HG02884 (cell line): ENCODE measurements around the gene EXOSC10.
A peak's percentile ranks its signal among the peaks of the same experiment; 100 is the strongest.

Source experiments
- ATAC-seq: cut with Tn5 transposase; IDR thresholded peaks from one replicate; pipeline ENCODE4 v1.9.1; 2021; ENCODE audit warnings: mild to moderate bottlenecking, moderate library complexity; ENCODE audit not compliant: unreplicated experiment

Gene EXOSC10

GRCh38 chr1:11099310-11100148 is at the start of gene EXOSC10:
Gene EXOSC10, minus strand, starts transcription at chr1:11099869. Its CDS starts 38 bp downstream, at chr1:11099831.
- peak; percentile 87 for ATAC-seq

- ATAC-seq = no peak
Observed at GRCh38 chr1:11147197-11147770, 47.6 kb upstream of the EXOSC10 start.

- ATAC-seq = no peak
Observed at GRCh38 chr1:11145741-11146140, 46.1 kb upstream of the EXOSC10 start.

GRCh38 chr1:11144570-11145256 is 45.0 kb upstream of the EXOSC10 start:
- no peak for ATAC-seq

- no peak for ATAC-seq
Observed at GRCh38 chr1:11143907-11144306, 44.2 kb upstream of the EXOSC10 start.

GRCh38 chr1:11143401-11143800 is 43.7 kb upstream of the EXOSC10 start:
- ATAC-seq = no peak

GRCh38 chr1:11142618-11143391 is 43.1 kb upstream of the EXOSC10 start:
- no peak for ATAC-seq

GRCh38 chr1:11138952-11139351 is 39.3 kb upstream of the EXOSC10 start:
- no peak for ATAC-seq

- ATAC-seq = no peak
Observed at GRCh38 chr1:11138029-11138428, 38.4 kb upstream of the EXOSC10 start.

GRCh38 chr1:11134898-11135266 is 35.2 kb upstream of the EXOSC10 start:
- ATAC-seq = no peak

- ATAC-seq = no peak
Observed at GRCh38 chr1:11134251-11134897, 34.7 kb upstream of the EXOSC10 start.

GRCh38 chr1:11132563-11133293 is 33.1 kb upstream of the EXOSC10 start:
- no peak for ATAC-seq

GRCh38 chr1:11131816-11132215 is 32.1 kb upstream of the EXOSC10 start:
- no peak for ATAC-seq

- no peak for ATAC-seq
Observed at GRCh38 chr1:11130406-11130805, 30.7 kb upstream of the EXOSC10 start.

GRCh38 chr1:11129649-11130390 is 30.2 kb upstream of the EXOSC10 start:
- no peak for ATAC-seq

- no peak for ATAC-seq
Observed at GRCh38 chr1:11126569-11126968, 26.9 kb upstream of the EXOSC10 start.

GRCh38 chr1:11125931-11126330 is 26.3 kb upstream of the EXOSC10 start:
- ATAC-seq = no peak

- no peak for ATAC-seq
Observed at GRCh38 chr1:11124965-11125364, 25.3 kb upstream of the EXOSC10 start.

GRCh38 chr1:11116318-11116717 is 16.6 kb upstream of the EXOSC10 start:
- no peak for ATAC-seq
